Activated CD4-positive, alpha-beta T cell treated with anti-CD3 and anti-CD28 coated beads for 36 hours (primary cell): Measurements from ENCODE around the gene PRAMEF10. TPM values are rescaled to one million over a fixed set of nuclear protein-coding genes. Genes with fewer than 3 reads are reported as not detected.
"Not testable (repeated sequence)": the region's sequence is repeated elsewhere in the genome, so short reads cannot be mapped to it uniquely, and the experiment has no call there.

Experiments
- ATAC-seq: fragments of 200-7000 bp; cut with Tn5 transposase; one replicate; pipeline ENCODE4 v1.10.0; 2021; ENCODE audit warnings: mild to moderate bottlenecking, moderate library complexity
- CTCF ChIA-PET: fragments of 350-600 bp; sonication (Branson Sonifier 250); formaldehyde crosslinking; loops from one replicate; lab custom pipeline; 2021; ENCODE audit warnings: antibody characterized with exemption; lab: Charles Lee
- POLR2A ChIA-PET: fragments of 350-600 bp; sonication (Branson Sonifier 250); formaldehyde crosslinking; loops from one replicate; lab custom pipeline; 2021; ENCODE audit warnings: antibody characterized with exemption, inconsistent platforms; lab: Charles Lee
- DNase-seq: peaks from one replicate; pipeline ENCODE4 v3.0.0-alpha.2; 2020
- H3K27ac Mint-ChIP-seq: one replicate; pipeline ENCODE4 v1.8.0; 2021; ENCODE audit warnings: mixed read lengths
- H3K27me3 Mint-ChIP-seq: one replicate; pipeline ENCODE4 v1.8.0; 2021; ENCODE audit warnings: mixed read lengths
- H3K36me3 Mint-ChIP-seq: one replicate; pipeline ENCODE4 v1.8.0; 2021; ENCODE audit warnings: low read depth, mixed read lengths
- H3K4me1 Mint-ChIP-seq: one replicate; pipeline ENCODE4 v1.8.0; 2021; ENCODE audit warnings: mixed read lengths
- H3K4me3 Mint-ChIP-seq: one replicate; pipeline ENCODE4 v1.8.0; 2021; ENCODE audit warnings: mild to moderate bottlenecking, moderate library complexity, mixed read lengths
- H3K9me3 Mint-ChIP-seq: one replicate; pipeline ENCODE4 v1.8.0; 2021; ENCODE audit warnings: low read depth, mixed read lengths
- intact Hi-C, 2 experiments: fragments of 100-400 bp; cut with DNase I in 1 of 2; cut with micrococcal nuclease in 1 of 2; formaldehyde crosslinking; loops; one replicate each; pipeline versions ENCODE4 v1.14.2 to v1.15.1; 2022 to 2024; cut with DNase I, micrococcal nuclease
- total RNA-seq, 2 experiments: library from RNA; stranded (reverse); gene quantifications; one replicate each; pipeline ENCODE4 v1.2.3, GENCODE V29; 2021

Gene PRAMEF10
- total RNA-seq = not detected

GRCh38 chr1:12898170-12898569, at the start of gene PRAMEF10:
PRAMEF10 (minus strand) TSS chr1:12898270; CDS start chr1:12895847, 2,423 bp downstream.
- POLR2A ChIA-PET, CTCF ChIA-PET: not testable (repeated sequence)

GRCh38 chr1:12947480-12947879, 49.4 kb upstream of the PRAMEF10 start, which contains the start of gene PRAMEF6:
PRAMEF6 (minus strand) TSS chr1:12947580; CDS start chr1:12942518, 5,062 bp downstream.
- H3K36me3 Mint-ChIP-seq = not testable (repeated sequence)

More at GRCh38 chr1:12898170-12898569, at the start of gene PRAMEF10:
- intact Hi-C loops, H3K4me3 Mint-ChIP-seq, DNase-seq, H3K27me3 Mint-ChIP-seq, ATAC-seq, H3K27ac Mint-ChIP-seq, H3K9me3 Mint-ChIP-seq, H3K36me3 Mint-ChIP-seq, H3K4me1 Mint-ChIP-seq: not testable (repeated sequence)

GRCh38 chr1:12924368-12924767, 26.3 kb upstream of the PRAMEF10 start:
- POLR2A ChIA-PET, DNase-seq, H3K4me1 Mint-ChIP-seq: not testable (repeated sequence)

More at GRCh38 chr1:12947480-12947879, 49.4 kb upstream of the PRAMEF10 start, which contains the start of gene PRAMEF6:
- H3K27ac Mint-ChIP-seq, ATAC-seq, POLR2A ChIA-PET, intact Hi-C loops, CTCF ChIA-PET, H3K4me3 Mint-ChIP-seq, H3K27me3 Mint-ChIP-seq, H3K9me3 Mint-ChIP-seq, DNase-seq, H3K4me1 Mint-ChIP-seq: not testable (repeated sequence)

GRCh38 chr1:12921749-12922148, 23.7 kb upstream of the PRAMEF10 start:
- H3K9me3 Mint-ChIP-seq, CTCF ChIA-PET, intact Hi-C loops, POLR2A ChIA-PET, H3K27me3 Mint-ChIP-seq, H3K36me3 Mint-ChIP-seq, H3K4me1 Mint-ChIP-seq, DNase-seq, H3K4me3 Mint-ChIP-seq, ATAC-seq, H3K27ac Mint-ChIP-seq: not testable (repeated sequence)

More at GRCh38 chr1:12924368-12924767, 26.3 kb upstream of the PRAMEF10 start:
- H3K27ac Mint-ChIP-seq, H3K9me3 Mint-ChIP-seq, CTCF ChIA-PET, intact Hi-C loops, H3K27me3 Mint-ChIP-seq, H3K36me3 Mint-ChIP-seq, ATAC-seq, H3K4me3 Mint-ChIP-seq: not testable (repeated sequence)

- H3K4me3 Mint-ChIP-seq, intact Hi-C loops, CTCF ChIA-PET: not testable (repeated sequence)
These were observed 18.2 kb upstream of the PRAMEF10 start, which contains the start of gene PRAMEF7 for GRCh38 chr1:12916310-12916709. PRAMEF7 (plus strand) TSS chr1:12916610; CDS start chr1:12917693, 1,083 bp downstream.

GRCh38 chr1:12903793-12904572, 5.9 kb upstream of the PRAMEF10 start:
- DNase-seq, CTCF ChIA-PET, H3K4me3 Mint-ChIP-seq, H3K9me3 Mint-ChIP-seq, POLR2A ChIA-PET, ATAC-seq, H3K4me1 Mint-ChIP-seq, intact Hi-C loops, H3K27ac Mint-ChIP-seq, H3K36me3 Mint-ChIP-seq, H3K27me3 Mint-ChIP-seq: not testable (repeated sequence)

More at GRCh38 chr1:12916310-12916709, 18.2 kb upstream of the PRAMEF10 start, which contains the start of gene PRAMEF7:
- H3K27ac Mint-ChIP-seq, H3K9me3 Mint-ChIP-seq, POLR2A ChIA-PET, ATAC-seq, H3K27me3 Mint-ChIP-seq, DNase-seq, H3K36me3 Mint-ChIP-seq, H3K4me1 Mint-ChIP-seq: not testable (repeated sequence)

GRCh38 chr1:12899186-12899585, 1.1 kb upstream of the PRAMEF10 start:
- H3K4me3 Mint-ChIP-seq, H3K4me1 Mint-ChIP-seq, intact Hi-C loops, CTCF ChIA-PET, H3K36me3 Mint-ChIP-seq, ATAC-seq, H3K27ac Mint-ChIP-seq, H3K27me3 Mint-ChIP-seq, H3K9me3 Mint-ChIP-seq, POLR2A ChIA-PET, DNase-seq: not testable (repeated sequence)

GRCh38 chr1:12886101-12886500, 12.0 kb downstream of the PRAMEF10 start, which contains the start of gene PRAMEF4:
PRAMEF4 (minus strand) TSS chr1:12886201; CDS start chr1:12883394, 2,807 bp downstream.
- H3K4me1 Mint-ChIP-seq, H3K4me3 Mint-ChIP-seq, H3K9me3 Mint-ChIP-seq, POLR2A ChIA-PET, intact Hi-C loops, CTCF ChIA-PET, H3K27ac Mint-ChIP-seq, ATAC-seq, H3K27me3 Mint-ChIP-seq, DNase-seq, H3K36me3 Mint-ChIP-seq: not testable (repeated sequence)

- CTCF ChIA-PET = not testable (repeated sequence)
These were observed 19.6 kb downstream of the PRAMEF10 start for GRCh38 chr1:12878453-12878852.

GRCh38 chr1:12863131-12863880, 34.8 kb downstream of the PRAMEF10 start:
- H3K4me3 Mint-ChIP-seq, H3K36me3 Mint-ChIP-seq: not testable (repeated sequence)

More at GRCh38 chr1:12878453-12878852, 19.6 kb downstream of the PRAMEF10 start:
- POLR2A ChIA-PET, H3K27ac Mint-ChIP-seq, intact Hi-C loops, H3K36me3 Mint-ChIP-seq, H3K4me3 Mint-ChIP-seq, H3K4me1 Mint-ChIP-seq, H3K27me3 Mint-ChIP-seq, ATAC-seq, DNase-seq, H3K9me3 Mint-ChIP-seq: not testable (repeated sequence)

GRCh38 chr1:12856786-12857185, 41.3 kb downstream of the PRAMEF10 start, which contains the start of gene PRAMEF2:
PRAMEF2 (plus strand) TSS chr1:12857086; CDS start chr1:12859010, 1,924 bp downstream.
- DNase-seq, H3K36me3 Mint-ChIP-seq, POLR2A ChIA-PET, H3K27me3 Mint-ChIP-seq, H3K27ac Mint-ChIP-seq, H3K9me3 Mint-ChIP-seq, CTCF ChIA-PET, ATAC-seq, H3K4me3 Mint-ChIP-seq, H3K4me1 Mint-ChIP-seq, intact Hi-C loops: not testable (repeated sequence)

More at GRCh38 chr1:12863131-12863880, 34.8 kb downstream of the PRAMEF10 start:
- H3K27me3 Mint-ChIP-seq, CTCF ChIA-PET, POLR2A ChIA-PET, ATAC-seq, H3K4me1 Mint-ChIP-seq, intact Hi-C loops, H3K27ac Mint-ChIP-seq, H3K9me3 Mint-ChIP-seq, DNase-seq: not testable (repeated sequence)
